ENCODE results near the gene KIF4B.
"Not testable (repeated sequence)": the region's sequence is repeated elsewhere in the genome, so short reads cannot be mapped to it uniquely, and the experiment has no call there.

The KIF4B gene

GRCh38 chr5:155004138-155004744 lies 9.3 kb upstream of the KIF4B start:
- DNase-seq (ENCODE audit: low read depth, low spot score) = no peak

DNA sequence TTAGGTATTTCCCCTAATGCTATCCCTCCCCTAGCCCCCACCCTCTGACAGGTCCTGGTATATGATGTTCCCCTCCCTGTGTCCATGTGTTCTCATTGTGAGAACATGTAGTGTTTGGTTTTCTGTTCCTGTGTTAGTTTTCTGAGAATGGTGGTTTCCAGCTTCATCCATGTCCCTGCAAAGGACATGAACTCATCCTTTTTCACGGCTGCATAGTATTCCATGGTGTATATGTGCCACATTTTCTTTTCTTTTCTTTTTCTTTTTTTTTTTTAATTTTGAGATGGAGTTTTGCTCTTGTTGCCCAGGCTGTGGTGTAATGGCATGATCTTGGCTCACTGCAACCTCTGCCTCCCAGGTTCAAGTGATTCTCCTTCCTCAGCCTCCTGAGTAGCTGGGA lies 7.3 kb upstream of the KIF4B start:
- DNase-seq (ENCODE audit: low read depth, low spot score) = not testable (repeated sequence)

DNA sequence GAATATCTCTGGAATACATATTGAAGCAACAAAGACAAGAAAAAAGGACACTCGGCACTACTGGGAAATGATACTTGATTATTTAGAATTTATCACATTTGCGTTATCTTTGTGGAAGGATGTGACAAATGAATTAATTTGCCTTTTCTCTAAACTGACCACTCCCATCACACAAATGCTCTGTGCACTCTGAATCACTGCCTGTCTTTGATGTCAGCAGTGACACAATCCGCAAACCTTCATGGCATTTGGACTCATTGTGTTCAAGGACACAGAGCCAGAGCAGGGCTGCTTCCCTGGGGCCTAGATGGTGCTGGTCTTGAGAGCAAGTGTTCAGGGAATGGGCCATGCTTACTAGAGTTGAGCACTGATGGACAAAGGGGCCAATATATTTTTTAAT lies 4.9 kb upstream of the KIF4B start:
- DNase-seq (ENCODE audit: low read depth, low spot score) = no peak

- no peak for DNase-seq (ENCODE audit: low read depth, low spot score)
Measured at GRCh38 chr5:155010881-155011280, 2.7 kb upstream of the KIF4B start.

GRCh38 chr5:155015239-155015638 lies 1.7 kb downstream of the KIF4B start:
- DNase-seq (ENCODE audit: low read depth, low spot score) = no peak

GRCh38 chr5:155017610-155018009 lies 4.1 kb downstream of the KIF4B start:
- DNase-seq (ENCODE audit: low read depth, low spot score) = no peak

DNA sequence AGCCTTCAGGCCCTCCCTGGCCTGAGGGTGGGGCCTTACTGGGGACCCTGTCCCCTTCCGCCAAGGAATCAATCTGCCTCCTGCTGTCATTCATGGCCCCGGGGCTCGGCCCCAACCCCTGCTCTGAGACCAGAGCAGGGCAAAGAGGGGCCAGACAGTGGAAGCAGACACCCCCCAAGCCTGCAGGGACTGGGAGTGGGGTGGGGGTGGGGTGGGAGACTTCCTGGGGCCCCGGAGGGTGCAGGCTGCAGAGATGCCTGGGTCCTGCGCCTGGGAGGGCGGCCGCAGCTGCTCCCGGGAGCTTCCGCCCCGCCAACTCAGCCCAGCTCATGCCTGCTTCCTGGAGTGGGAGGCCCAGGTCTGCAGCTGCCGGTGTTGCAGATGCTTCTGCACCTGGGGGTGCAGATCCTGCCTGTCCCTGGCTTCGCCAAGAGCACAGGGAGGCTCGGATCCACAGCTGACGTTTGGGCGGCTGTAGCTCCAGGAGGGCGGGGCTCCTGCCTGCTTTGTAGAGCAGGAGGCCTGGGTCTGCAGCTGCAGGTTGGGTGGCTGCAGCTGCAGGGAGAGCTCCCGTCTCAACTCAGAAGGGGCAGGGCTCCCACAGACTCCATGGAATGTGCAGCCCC lies 6.2 kb downstream of the KIF4B start:
- DNase-seq (ENCODE audit: low read depth, low spot score) = no peak

- no peak for DNase-seq (ENCODE audit: low read depth, low spot score)
Measured at GRCh38 chr5:155021842-155022241, 8.3 kb downstream of the KIF4B start.

- DNase-seq (ENCODE audit: low read depth, low spot score) = no peak
Measured at GRCh38 chr5:155023320-155023719, 9.8 kb downstream of the KIF4B start.

GRCh38 chr5:155024015-155024414 lies 10.5 kb downstream of the KIF4B start:
- DNase-seq (ENCODE audit: low read depth, low spot score) = no peak

DNA sequence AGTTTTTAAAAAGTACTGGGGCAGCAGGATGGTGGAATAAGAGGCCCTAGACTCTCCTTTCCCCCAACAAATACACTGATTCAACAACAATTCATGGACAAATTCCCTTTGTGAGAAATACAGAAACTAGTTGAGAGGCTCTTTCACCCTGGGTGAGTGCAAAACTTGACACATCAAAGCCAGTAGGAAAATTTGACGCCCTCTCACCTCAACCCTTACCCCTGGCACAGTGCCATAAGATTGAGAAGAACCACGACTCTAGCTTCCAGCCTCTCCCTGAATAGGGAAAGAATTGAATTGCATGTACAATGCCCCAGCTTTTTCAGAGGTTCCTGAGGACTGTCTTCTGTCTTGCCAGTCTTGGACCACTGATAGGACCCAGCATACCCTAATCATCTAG lies 12.3 kb downstream of the KIF4B start:
- no peak for DNase-seq (ENCODE audit: low read depth, low spot score)

GRCh38 chr5:155027993-155028629 lies 14.6 kb downstream of the KIF4B start:
- DNase-seq (ENCODE audit: low read depth, low spot score) = no peak

- DNase-seq (ENCODE audit: low read depth, low spot score) = no peak
Measured at GRCh38 chr5:155029240-155029639, 15.7 kb downstream of the KIF4B start.

- not testable (repeated sequence) for DNase-seq (ENCODE audit: low read depth, low spot score)
Measured at GRCh38 chr5:155034145-155034744, 20.7 kb downstream of the KIF4B start.

- DNase-seq (ENCODE audit: low read depth, low spot score) = not testable (repeated sequence)
Measured at GRCh38 chr5:155035087-155035486, 21.5 kb downstream of the KIF4B start.

DNA sequence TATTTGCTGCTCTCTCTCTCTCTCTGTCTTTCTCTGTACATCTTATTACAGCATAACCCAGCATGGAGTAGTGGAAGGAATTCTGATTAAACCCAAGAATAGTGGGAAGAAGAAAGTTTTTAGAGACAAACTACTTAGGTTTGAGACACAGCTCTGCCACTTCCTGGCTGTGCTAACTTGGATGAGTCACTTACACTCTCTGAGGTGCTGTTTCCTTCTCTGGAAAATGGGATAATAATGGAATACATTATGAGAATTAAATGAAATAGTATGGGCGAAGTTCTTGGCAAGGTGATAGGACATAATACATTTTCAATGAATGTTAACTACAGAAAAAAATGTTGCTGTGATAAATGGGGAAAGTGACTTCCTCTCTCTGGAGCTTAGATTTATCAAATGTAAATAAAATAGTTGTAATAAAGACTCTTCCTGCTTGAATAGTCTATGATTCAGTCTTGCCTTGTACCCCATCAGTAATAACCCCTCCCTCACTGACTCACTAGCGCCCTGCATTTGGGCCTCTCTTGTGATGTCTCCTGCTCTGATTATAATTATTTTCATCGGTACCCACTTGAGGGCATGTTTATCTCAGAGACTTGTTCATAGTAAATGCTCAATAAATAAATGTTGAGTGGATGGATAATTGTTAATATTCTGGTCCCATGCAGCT lies 27.6 kb downstream of the KIF4B start:
- no peak for DNase-seq (ENCODE audit: low read depth, low spot score)

GRCh38 chr5:155044591-155044990 lies 31.0 kb downstream of the KIF4B start:
- no peak for DNase-seq (ENCODE audit: low read depth, low spot score)

GRCh38 chr5:155046591-155046990 lies 33.0 kb downstream of the KIF4B start:
- DNase-seq (ENCODE audit: low read depth, low spot score) = no peak

DNA sequence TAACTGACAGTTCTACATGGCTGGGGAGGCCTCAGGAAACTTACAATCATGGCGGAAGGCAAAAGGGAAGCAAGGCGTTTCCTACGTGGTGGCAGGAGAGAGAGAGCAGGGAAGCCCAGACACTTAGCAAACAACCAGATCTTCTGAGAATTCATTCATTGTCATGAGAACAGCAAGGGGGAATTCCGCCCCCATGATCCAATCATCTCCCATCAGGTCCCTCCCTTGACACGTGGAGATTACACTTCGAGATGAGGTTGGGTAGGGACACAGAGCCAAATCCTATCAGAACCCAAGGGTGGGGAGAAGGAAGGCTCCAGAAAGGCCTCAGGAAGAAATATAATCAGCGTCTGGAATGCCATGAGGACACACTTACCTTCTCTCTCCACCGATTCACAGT lies 34.3 kb downstream of the KIF4B start:
- DNase-seq (ENCODE audit: low read depth, low spot score) = no peak

DNA sequence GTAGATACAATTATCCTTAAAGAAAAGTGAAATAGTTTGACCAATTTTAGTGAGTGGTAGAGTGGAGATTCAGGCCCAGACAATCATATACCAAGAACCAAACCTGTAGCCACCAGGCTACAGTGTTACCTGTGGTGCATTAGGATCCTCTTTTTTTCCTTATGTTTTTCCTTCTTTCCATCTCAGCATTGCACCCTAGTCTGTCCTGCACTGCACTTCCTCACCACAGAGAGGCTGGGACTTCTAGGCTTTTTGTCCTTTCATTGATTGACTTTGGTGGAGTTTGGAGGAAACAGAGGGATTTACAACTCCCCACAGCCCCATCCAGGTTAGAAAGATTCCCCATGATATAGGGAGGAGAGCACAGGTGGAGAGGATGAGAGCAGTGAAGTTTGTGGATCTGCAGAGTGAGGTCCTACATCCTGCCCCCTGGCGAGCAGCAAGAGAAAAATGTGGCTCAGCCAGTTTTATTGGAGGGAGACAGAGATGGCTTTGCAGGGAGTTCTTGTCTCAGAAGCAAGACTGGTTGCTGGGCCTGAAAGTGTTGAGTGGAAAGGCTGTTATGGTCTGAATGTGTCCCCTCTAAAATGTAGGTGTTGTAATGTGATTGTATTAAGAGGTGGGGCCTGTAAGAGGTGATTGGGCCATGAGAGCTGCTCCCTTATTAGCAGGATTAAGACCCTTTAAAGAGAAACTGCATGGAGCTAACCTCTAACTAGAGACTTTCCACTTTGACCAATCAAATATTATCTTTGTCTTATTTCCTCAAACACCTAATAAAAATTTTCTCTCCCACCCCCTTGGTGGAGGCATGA lies 36.2 kb downstream of the KIF4B start:
- no peak for DNase-seq (ENCODE audit: low read depth, low spot score)

DNA sequence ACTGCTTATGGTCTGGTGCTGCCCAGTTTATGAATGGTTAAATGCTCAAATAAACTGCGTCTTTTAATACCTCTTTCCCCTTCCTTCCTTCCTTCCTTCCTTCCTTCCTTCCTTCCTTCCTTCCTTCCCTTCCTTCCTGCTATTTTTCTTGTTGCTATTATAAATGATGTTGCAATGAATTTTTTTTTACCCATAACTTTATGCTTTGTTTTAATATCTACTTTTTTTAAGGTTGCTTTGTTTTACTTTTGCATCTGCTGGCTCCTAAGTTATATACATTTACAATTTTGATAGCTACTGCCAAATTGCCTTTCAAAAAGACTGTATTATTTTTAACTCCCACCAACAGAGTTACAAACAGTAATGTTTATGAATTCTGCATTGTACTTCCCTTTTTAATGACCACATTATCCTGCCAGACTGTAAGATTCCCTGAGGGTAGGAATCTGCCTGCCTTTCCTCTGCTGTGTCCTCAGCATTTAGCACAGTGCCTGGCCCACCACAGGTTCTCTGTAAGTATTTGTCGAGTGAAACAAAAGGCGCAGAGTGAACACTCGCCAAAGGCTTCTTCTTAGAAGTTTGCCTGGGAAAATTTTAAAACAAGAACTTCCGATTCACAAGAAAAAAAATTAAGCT lies 36.9 kb downstream of the KIF4B start:
- DNase-seq (ENCODE audit: low read depth, low spot score) = no peak

All from smooth muscle cell of the brain vasculature (primary cell).